Endothelial cell of umbilical vein (primary cell): Measurements from ENCODE around the gene TOR1A. TPM values are rescaled to one million over a fixed set of nuclear protein-coding genes. Genes with fewer than 3 reads are reported as not detected.

ENCODE experiments used
- BruUV-seq: library from RNA; stranded (reverse); fragments of 400-500 nt; replicated peaks from 2 replicates; lab custom pipeline; 2021; lab: Mats Ljungman, UMichigan
- CTCF ChIA-PET: fragments of 300-600, 350-600 bp; sonication (Branson Sonifier 250); formaldehyde crosslinking; loops from one replicate; lab custom pipeline; 2021; ENCODE audit warnings: antibody characterized with exemption, inconsistent platforms; lab: Charles Lee
- POLR2A ChIA-PET: fragments of 300-600, 350-600 bp; sonication (Branson Sonifier 250); formaldehyde crosslinking; loops from one replicate; lab custom pipeline; 2021; ENCODE audit warnings: antibody characterized with exemption, inconsistent platforms; lab: Charles Lee
- DNase-seq: peaks from one replicate; pipeline ENCODE4 v3.0.0-alpha.2; 2011; ENCODE audit warnings: low read depth, low spot score
- FAIRE-seq: peaks from 2 replicates; lab custom pipeline; 2011; peaks lifted over from hg19 to GRCh38; lab: Jason Lieb, UNC
- H2AFZ ChIP-seq: 2 replicates; pipeline ENCODE4 v1.6.0; 2012; ENCODE audit warnings: low read depth, low read length, control low read depth, inconsistent platforms
- H3K27ac ChIP-seq: 2 replicates; pipeline ENCODE4 v1.5.1; 2011; ENCODE audit warnings: low read depth, mild to moderate bottlenecking, control low read depth, low read length, moderate library complexity; ENCODE audit not compliant: insufficient read depth
- H3K27me3 ChIP-seq, 2 experiments: 2 replicates each; pipeline versions ENCODE4 v1.6.0 to v1.6.1; 2011; ENCODE audit warnings: low read length in 2 of 2, mixed read lengths in 1 of 2; ENCODE audit not compliant: control insufficient read depth in 2 of 2, insufficient read depth in 2 of 2
- H3K36me3 ChIP-seq, 2 experiments: 2 replicates in 1 of 2; 3 replicates in 1 of 2; pipeline ENCODE4 v1.5.1; 2011; ENCODE audit warnings: low read length in 2 of 2, mild to moderate bottlenecking in 1 of 2, moderate library complexity in 1 of 2; ENCODE audit not compliant: control insufficient read depth in 2 of 2, insufficient read depth in 2 of 2; ENCODE audit errors: extremely low read depth in 1 of 2
- H3K4me1 ChIP-seq: 3 replicates; pipeline ENCODE4 v1.5.1; 2011; ENCODE audit warnings: mild to moderate bottlenecking, low read length; ENCODE audit not compliant: control insufficient read depth, insufficient read depth; ENCODE audit errors: extremely low read depth
- H3K4me2 ChIP-seq: 2 replicates; pipeline ENCODE4 v1.6.1; 2011; ENCODE audit warnings: low read length, control low read depth, mixed read lengths; ENCODE audit not compliant: insufficient read depth
- H3K4me3 ChIP-seq, 3 experiments: fragments of 200-600 bp in 1 of 3; sonication (generic), shearing (Covaris generic) in 1 of 3; replicated peaks in 1 of 3; 2 replicates each; pipeline ENCODE4 v1.5.1; 2011 to 2016; ENCODE audit warnings: control low read depth in 3 of 3, low read length in 3 of 3, mild to moderate bottlenecking in 2 of 3, inconsistent platforms in 1 of 3, low read depth in 1 of 3, moderate library complexity in 1 of 3; ENCODE audit not compliant: insufficient read depth in 1 of 3
- H3K79me2 ChIP-seq: 2 replicates; pipeline ENCODE4 v1.6.0; 2012; ENCODE audit warnings: low read length, inconsistent platforms; ENCODE audit not compliant: control insufficient read depth, insufficient read depth
- H3K9ac ChIP-seq: replicated peaks from 2 replicates; pipeline ENCODE3; 2011; ENCODE audit warnings: low read length, control low read depth; ENCODE audit not compliant: insufficient read depth; ENCODE audit errors: extremely low read depth
- H3K9me1 ChIP-seq: replicated peaks from 3 replicates; pipeline ENCODE4 v1.6.0; 2011; ENCODE audit warnings: mild to moderate bottlenecking, low read length; ENCODE audit not compliant: control insufficient read depth, insufficient read depth; ENCODE audit errors: extremely low read depth
- H3K9me3 ChIP-seq: replicated peaks from 2 replicates; pipeline ENCODE4 v1.5.1; 2012; ENCODE audit warnings: low read length, inconsistent platforms; ENCODE audit not compliant: control insufficient read depth, insufficient read depth
- H4K20me1 ChIP-seq: replicated peaks from 2 replicates; pipeline ENCODE3; 2011; ENCODE audit warnings: mild to moderate bottlenecking, low read length; ENCODE audit not compliant: control insufficient read depth, insufficient read depth; ENCODE audit errors: extremely low read depth
- CTCF ChIP-seq, 2 donors: IDR thresholded peaks; 1 replicate in 1 of 2; 2 replicates in 1 of 2; pipeline ENCODE4 v1.5.1; 2011; ENCODE audit warnings: low read length in 2 of 2, mild to moderate bottlenecking in 2 of 2, moderate library complexity in 2 of 2, control low read depth in 1 of 2, inconsistent platforms in 1 of 2, low read depth in 1 of 2; ENCODE audit not compliant: insufficient read depth in 1 of 2; ENCODE audit errors: extremely low read depth in 1 of 2
- EZH2 ChIP-seq: IDR thresholded peaks from 2 replicates; pipeline ENCODE4 v1.6.1; 2012; ENCODE audit warnings: borderline replicate concordance, low read depth, mild to moderate bottlenecking, moderate library complexity, low read length, inconsistent platforms; ENCODE audit not compliant: severe bottlenecking
- FOS ChIP-seq: IDR thresholded peaks from 2 replicates; pipeline ENCODE4 v1.6.1; 2011; ENCODE audit warnings: mild to moderate bottlenecking, low read length, moderate library complexity, borderline replicate concordance; ENCODE audit not compliant: insufficient read depth
- GATA2 ChIP-seq: IDR thresholded peaks from 2 replicates; pipeline ENCODE4 v1.7.0; 2011; ENCODE audit warnings: low read depth, mild to moderate bottlenecking, moderate library complexity, mixed read lengths, low read length; ENCODE audit not compliant: insufficient read length, insufficient read depth
- JUN ChIP-seq: IDR thresholded peaks from 2 replicates; pipeline ENCODE4 v1.6.1; 2011; ENCODE audit warnings: borderline replicate concordance, low read depth; ENCODE audit not compliant: insufficient read length, insufficient read depth
- POLR2A ChIP-seq: IDR thresholded peaks from 2 replicates; pipeline ENCODE4 v1.6.1; 2012; ENCODE audit warnings: low read depth, mild to moderate bottlenecking, control low read depth, low read length
- POLR2AphosphoS5 ChIP-seq: IDR thresholded peaks from 2 replicates; pipeline ENCODE4 v1.6.1; 2012; ENCODE audit warnings: low read depth, mild to moderate bottlenecking, control low read depth, low read length, moderate library complexity; ENCODE audit not compliant: insufficient read depth
- dilution Hi-C: fragments of 300-500 bp; cut with MboI; formaldehyde crosslinking; loops from one replicate; pipeline ENCODE4 v1.15.0; 2019; ENCODE audit warnings: low sequenced_read_pairs; ENCODE audit not compliant: extremely low pct_ligation_motif_present
- intact Hi-C: fragments of 100-400 bp; cut with micrococcal nuclease; formaldehyde crosslinking; loops from one replicate; pipeline ENCODE4 v1.10.0; 2022
- polyA plus RNA-seq, 4 experiments: library from polyadenylated mRNA; depleted of rRNA in 3 of 4; stranded (reverse) in 3 of 4; unstranded in 1 of 4; fragments of >200 nt; gene quantifications; 2 replicates each; pipeline versions ENCODE4 v1.2.1 to v1.2.3, GENCODE V29; 2011 to 2012; ENCODE audit warnings: missing spikeins in 1 of 4
- total RNA-seq: library from RNA; stranded (reverse); gene quantifications from 2 replicates; pipeline ENCODE4 v1.2.3, GENCODE V29; 2021

TOR1A gene
- total and polyA plus RNA-seq, 2 donors (not counting 3 experiments of a cell fraction or from before 2014, with no cell fraction given), result 57.8 to 89.8 TPM

GRCh38 chr9:129858167-129858962 is 34.4 kb upstream of the TOR1A start:
- Histone ChIP-seq H3K4me2 (no peak overlapping the region), H3K36me3 (peaks cover 3 to 29% of the 10 kb centered on the region in 2 experiments), H3K27ac (no peak overlapping the region), H4K20me1 (no peaks in the 10 kb centered on the region), H3K4me1 (no peaks in the 10 kb centered on the region), H3K9me1 (no peaks in the 10 kb centered on the region), H3K79me2 (no peaks in the 10 kb centered on the region), H3K9me3 (no peaks in the 10 kb centered on the region), H2AFZ (no peak overlapping the region), H3K27me3 (no peaks in the 10 kb centered on the region), H3K9ac (no peak overlapping the region), H3K4me3 (no peak overlapping the region)
- DNase-seq, result no peak
- ChIA-PET CTCF (no interaction called here), POLR2A (no interaction called here)
- dilution Hi-C loops, result no loop called here
- no peak for FAIRE-seq
- intact Hi-C loops, result no loop called here
- BruUV-seq, result no TSS peak
- TF ChIP-seq POLR2A (no peak), POLR2AphosphoS5 (no peak), FOS (no peak), CTCF (IDR thresholded peaks at IDR 0.05; ENCODE audit: extremely low read depth in 1 of 2, insufficient read depth in 1 of 2, low read depth in 1 of 2, low read length in 2 of 2) (no peak), JUN (no peak), GATA2 (no peak), EZH2 (no peak)
